ENCODE measurements around the gene ATP1A3. TPM values are rescaled to one million over a fixed set of nuclear protein-coding genes. Genes with fewer than 3 reads are reported as not detected.

The ATP1A3 gene
- total RNA-seq, 1 experiment from 2014 or later = 34.7 TPM

DNA sequence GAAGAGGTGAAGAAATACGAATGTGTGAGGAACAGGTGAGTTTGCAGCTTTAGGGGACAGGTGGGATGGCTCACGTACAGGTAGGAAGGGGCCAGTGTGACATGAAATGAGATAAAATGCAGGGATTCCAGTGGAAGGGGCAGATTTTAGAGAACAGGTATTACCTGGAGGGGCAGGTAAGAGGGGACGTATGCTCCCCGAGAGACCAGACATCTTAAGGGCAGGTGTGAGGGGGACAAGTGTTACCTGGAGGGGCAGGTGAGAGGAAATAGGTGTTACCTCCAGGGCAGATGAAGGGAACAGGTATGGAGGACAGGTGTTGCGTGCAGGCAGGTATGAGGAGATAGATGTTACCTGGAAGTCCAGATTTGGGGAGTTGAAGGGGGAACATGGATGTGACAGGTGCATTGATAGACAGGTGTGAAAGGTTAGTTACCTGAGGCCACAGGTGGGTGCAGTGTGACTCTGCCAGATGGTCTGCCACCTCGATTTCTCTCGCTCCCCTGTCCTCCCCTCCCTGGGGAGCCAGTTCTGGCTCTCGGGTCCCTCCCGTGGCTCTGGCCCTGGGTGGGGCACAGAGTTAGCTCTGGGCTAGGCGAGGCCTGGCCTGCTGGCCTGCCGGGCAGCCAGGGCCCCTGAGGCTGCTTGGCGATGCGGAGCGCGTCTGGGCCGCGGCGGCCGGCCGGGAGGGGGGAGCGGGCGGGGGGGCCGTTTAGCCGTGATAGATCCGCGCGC lies 67.8 kb downstream of the ATP1A3 start:
- no peak overlapping the region for H3K4me3 ChIP-seq (replicated peaks in 1 of 2; ENCODE audit: low read depth in 1 of 2, low read length in 2 of 2)
- no peaks in the 10 kb centered on the region for H3K36me3 ChIP-seq (ENCODE audit: control insufficient read depth in 1 of 2, insufficient read depth in 2 of 2, low read length in 2 of 2)
- ATAC-seq = no peak
- no TSS peak for BruUV-seq (replicated peaks)
- no peaks in the 10 kb centered on the region for H3K9me3 ChIP-seq (ENCODE audit: control insufficient read depth in 1 of 2, insufficient read depth in 1 of 2, low read depth in 1 of 2, low read length in 2 of 2)
- TF ChIP-seq, protein P1, sequence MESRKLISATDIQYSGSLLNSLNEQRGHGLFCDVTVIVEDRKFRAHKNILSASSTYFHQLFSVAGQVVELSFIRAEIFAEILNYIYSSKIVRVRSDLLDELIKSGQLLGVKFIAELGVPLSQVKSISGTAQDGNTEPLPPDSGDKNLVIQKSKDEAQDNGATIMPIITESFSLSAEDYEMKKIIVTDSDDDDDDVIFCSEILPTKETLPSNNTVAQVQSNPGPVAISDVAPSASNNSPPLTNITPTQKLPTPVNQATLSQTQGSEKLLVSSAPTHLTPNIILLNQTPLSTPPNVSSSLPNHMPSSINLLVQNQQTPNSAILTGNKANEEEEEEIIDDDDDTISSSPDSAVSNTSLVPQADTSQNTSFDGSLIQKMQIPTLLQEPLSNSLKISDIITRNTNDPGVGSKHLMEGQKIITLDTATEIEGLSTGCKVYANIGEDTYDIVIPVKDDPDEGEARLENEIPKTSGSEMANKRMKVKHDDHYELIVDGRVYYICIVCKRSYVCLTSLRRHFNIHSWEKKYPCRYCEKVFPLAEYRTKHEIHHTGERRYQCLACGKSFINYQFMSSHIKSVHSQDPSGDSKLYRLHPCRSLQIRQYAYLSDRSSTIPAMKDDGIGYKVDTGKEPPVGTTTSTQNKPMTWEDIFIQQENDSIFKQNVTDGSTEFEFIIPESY (IDR thresholded peaks at IDR 0.05; ENCODE audit: extremely low read depth, insufficient replicate concordance, low read length) = no peak
- TF ChIP-seq, protein P2, sequence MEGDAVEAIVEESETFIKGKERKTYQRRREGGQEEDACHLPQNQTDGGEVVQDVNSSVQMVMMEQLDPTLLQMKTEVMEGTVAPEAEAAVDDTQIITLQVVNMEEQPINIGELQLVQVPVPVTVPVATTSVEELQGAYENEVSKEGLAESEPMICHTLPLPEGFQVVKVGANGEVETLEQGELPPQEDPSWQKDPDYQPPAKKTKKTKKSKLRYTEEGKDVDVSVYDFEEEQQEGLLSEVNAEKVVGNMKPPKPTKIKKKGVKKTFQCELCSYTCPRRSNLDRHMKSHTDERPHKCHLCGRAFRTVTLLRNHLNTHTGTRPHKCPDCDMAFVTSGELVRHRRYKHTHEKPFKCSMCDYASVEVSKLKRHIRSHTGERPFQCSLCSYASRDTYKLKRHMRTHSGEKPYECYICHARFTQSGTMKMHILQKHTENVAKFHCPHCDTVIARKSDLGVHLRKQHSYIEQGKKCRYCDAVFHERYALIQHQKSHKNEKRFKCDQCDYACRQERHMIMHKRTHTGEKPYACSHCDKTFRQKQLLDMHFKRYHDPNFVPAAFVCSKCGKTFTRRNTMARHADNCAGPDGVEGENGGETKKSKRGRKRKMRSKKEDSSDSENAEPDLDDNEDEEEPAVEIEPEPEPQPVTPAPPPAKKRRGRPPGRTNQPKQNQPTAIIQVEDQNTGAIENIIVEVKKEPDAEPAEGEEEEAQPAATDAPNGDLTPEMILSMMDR (IDR thresholded peaks at IDR 0.05 in 2 of 3, conservative IDR thresholded peaks at IDR 0.05 in 1 of 3; ENCODE audit: borderline replicate concordance in 1 of 3, insufficient read depth in 1 of 3, low read depth in 2 of 3, low read length in 2 of 3) = no peak
- TF ChIP-seq SIN3A (IDR thresholded peaks at IDR 0.05; ENCODE audit: low read depth) (no peak), JUND (IDR thresholded peaks at IDR 0.05) (no peak), EZH2 (IDR thresholded peaks at IDR 0.05) (no peak), SP1 (IDR thresholded peaks at IDR 0.05; ENCODE audit: low read depth) (no peak), TCF7L2 (IDR thresholded peaks at IDR 0.05; ENCODE audit: borderline replicate concordance, extremely low read depth, insufficient read depth, insufficient read length) (no peak), YY1 (IDR thresholded peaks at IDR 0.05; ENCODE audit: extremely low read depth, insufficient replicate concordance, low read depth, low read length) (no peak), RAD21 (IDR thresholded peaks at IDR 0.05; ENCODE audit: low read depth) (no peak)
- TF ChIP-seq, protein P3, sequence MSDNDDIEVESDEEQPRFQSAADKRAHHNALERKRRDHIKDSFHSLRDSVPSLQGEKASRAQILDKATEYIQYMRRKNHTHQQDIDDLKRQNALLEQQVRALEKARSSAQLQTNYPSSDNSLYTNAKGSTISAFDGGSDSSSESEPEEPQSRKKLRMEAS (IDR thresholded peaks at IDR 0.05) = no peak
- TF ChIP-seq, protein P4, sequence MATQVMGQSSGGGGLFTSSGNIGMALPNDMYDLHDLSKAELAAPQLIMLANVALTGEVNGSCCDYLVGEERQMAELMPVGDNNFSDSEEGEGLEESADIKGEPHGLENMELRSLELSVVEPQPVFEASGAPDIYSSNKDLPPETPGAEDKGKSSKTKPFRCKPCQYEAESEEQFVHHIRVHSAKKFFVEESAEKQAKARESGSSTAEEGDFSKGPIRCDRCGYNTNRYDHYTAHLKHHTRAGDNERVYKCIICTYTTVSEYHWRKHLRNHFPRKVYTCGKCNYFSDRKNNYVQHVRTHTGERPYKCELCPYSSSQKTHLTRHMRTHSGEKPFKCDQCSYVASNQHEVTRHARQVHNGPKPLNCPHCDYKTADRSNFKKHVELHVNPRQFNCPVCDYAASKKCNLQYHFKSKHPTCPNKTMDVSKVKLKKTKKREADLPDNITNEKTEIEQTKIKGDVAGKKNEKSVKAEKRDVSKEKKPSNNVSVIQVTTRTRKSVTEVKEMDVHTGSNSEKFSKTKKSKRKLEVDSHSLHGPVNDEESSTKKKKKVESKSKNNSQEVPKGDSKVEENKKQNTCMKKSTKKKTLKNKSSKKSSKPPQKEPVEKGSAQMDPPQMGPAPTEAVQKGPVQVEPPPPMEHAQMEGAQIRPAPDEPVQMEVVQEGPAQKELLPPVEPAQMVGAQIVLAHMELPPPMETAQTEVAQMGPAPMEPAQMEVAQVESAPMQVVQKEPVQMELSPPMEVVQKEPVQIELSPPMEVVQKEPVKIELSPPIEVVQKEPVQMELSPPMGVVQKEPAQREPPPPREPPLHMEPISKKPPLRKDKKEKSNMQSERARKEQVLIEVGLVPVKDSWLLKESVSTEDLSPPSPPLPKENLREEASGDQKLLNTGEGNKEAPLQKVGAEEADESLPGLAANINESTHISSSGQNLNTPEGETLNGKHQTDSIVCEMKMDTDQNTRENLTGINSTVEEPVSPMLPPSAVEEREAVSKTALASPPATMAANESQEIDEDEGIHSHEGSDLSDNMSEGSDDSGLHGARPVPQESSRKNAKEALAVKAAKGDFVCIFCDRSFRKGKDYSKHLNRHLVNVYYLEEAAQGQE (IDR thresholded peaks at IDR 0.05; ENCODE audit: low read depth) = no peak
- peaks cover 17 to 28% of the 10 kb centered on the region in 2 experiments for H3K4me1 ChIP-seq (ENCODE audit: control insufficient read depth in 1 of 2, insufficient read depth in 2 of 2, low read length in 2 of 2)
- H2AFZ ChIP-seq (ENCODE audit: low read depth, low read length, poor library complexity, severe bottlenecking) = no peak overlapping the region
- H3K27me3 ChIP-seq (ENCODE audit: insufficient read depth, low read length) = no peaks in the 10 kb centered on the region
- DNase-seq (ENCODE audit: low read depth, low spot score) = no peak
- intact Hi-C loops (cut with micrococcal nuclease) = loop anchor here (5.0 kb wide), 1 partner anchor 44 kb away; the partner anchor contains the start of gene ARHGEF1
- no peaks in the 10 kb centered on the region for H3K79me2 ChIP-seq (ENCODE audit: insufficient read depth, low read length)
- ChIA-PET POLR2A (no interaction called here), CTCF (no interaction called here), RAD21 (ENCODE audit: low non-redundant PET in 1 of 2, low total read pairs in 2 of 2, uncharacterized antibody in 2 of 2, unreplicated experiment in 2 of 2) (no interaction called here)
- no peaks in the 10 kb centered on the region for H3K9me2 ChIP-seq (ENCODE audit: insufficient read depth)
- H3K4me2 ChIP-seq (ENCODE audit: low read length) = no peak overlapping the region
- H4K20me1 ChIP-seq (ENCODE audit: insufficient read depth) = no peaks in the 10 kb centered on the region
- H3K9ac ChIP-seq (ENCODE audit: low read length) = no peak overlapping the region
- H3K27ac ChIP-seq (ENCODE audit: low read depth, low read length) = no peak overlapping the region
